ES-I3 (cell line): Measurements from ENCODE around the gene HTR4.
"Not testable (repeated sequence)": the region's sequence is repeated elsewhere in the genome, so short reads cannot be mapped to it uniquely, and the experiment has no call there.

Source experiments
- H3K36me3 ChIP-seq: 2 replicates; pipeline ENCODE4 v1.6.1; 2013; ENCODE audit warnings: mild to moderate bottlenecking, low read length, control low read depth, moderate library complexity; ENCODE audit not compliant: insufficient read depth
- H3K4me1 ChIP-seq: 2 replicates; pipeline ENCODE4 v1.6.1; 2013; ENCODE audit warnings: mild to moderate bottlenecking, control low read depth, low read length; ENCODE audit not compliant: insufficient read depth
- H3K9ac ChIP-seq: 2 replicates; pipeline ENCODE4 v1.6.1; 2013; ENCODE audit warnings: low read depth, mild to moderate bottlenecking, low read length, moderate library complexity
- H3K9me3 ChIP-seq: 2 replicates; pipeline ENCODE4 v1.6.1; 2013; ENCODE audit warnings: mild to moderate bottlenecking, low read length, moderate library complexity; ENCODE audit not compliant: control insufficient read depth, insufficient read depth

The HTR4 gene

GRCh38 chr5:148683651-148684050 is 29.3 kb upstream of the HTR4 start:
- Histone ChIP-seq H3K4me1 (peaks cover 5% of the 10 kb centered on the region; the same call in 1 of the 2 replicates), H3K9me3 (no peaks in the 10 kb centered on the region), H3K36me3 (no peaks in the 10 kb centered on the region), H3K9ac (no peak overlapping the region)

GRCh38 chr5:148682058-148683026 is 28.0 kb upstream of the HTR4 start:
- H3K36me3 ChIP-seq: no peaks in the 10 kb centered on the region
- H3K9ac ChIP-seq: no peak overlapping the region
- H3K4me1 ChIP-seq: peaks cover 5% of the 10 kb centered on the region; the same call in 1 of the 2 replicates
- no peaks in the 10 kb centered on the region for H3K9me3 ChIP-seq

DNA sequence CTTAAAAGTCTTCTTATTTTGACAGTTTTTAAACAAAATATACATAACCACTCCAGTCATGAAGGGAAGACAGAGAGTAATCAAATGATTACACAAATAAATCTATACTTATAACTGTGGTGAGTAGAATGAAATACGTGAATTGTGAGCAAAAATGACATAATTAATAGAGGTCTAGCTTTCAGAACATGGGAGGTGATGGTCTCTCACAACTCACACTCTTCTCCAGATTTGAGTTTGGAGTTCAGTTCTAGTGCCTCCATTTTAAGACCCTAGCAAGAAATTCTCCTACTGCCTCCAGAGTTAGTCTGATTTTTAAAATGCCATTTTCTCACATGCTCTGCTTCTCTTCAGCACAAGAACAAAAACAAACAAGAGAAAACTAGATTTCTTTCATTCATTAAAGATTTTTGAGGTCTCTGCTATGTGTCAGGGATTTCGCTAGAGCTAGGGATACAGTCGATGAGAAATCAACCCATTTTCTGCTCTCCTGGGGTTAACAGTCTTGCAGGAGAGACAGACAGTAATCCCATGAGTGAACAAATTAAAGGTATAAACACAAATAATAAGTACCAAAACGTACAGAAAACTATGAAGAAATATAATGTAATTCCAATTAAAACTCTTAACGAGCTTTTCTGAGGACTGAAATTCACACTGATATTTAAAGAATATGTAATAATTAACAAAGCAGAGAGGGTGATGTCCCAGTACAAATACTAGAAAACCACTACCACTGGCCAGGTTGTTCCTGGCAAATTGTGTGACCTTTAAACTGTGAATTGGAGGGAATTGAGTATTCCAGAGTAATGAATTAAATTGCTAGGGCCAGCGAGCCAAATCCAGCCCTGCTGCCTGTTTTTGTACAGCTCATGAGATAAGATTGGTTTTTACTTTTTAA is 27.1 kb upstream of the HTR4 start:
- no peaks in the 10 kb centered on the region for H3K9me3 ChIP-seq
- no peaks in the 10 kb centered on the region for H3K36me3 ChIP-seq
- H3K4me1 ChIP-seq: peaks cover 5% of the 10 kb centered on the region; the same call in 1 of the 2 replicates
- H3K9ac ChIP-seq: no peak overlapping the region

DNA sequence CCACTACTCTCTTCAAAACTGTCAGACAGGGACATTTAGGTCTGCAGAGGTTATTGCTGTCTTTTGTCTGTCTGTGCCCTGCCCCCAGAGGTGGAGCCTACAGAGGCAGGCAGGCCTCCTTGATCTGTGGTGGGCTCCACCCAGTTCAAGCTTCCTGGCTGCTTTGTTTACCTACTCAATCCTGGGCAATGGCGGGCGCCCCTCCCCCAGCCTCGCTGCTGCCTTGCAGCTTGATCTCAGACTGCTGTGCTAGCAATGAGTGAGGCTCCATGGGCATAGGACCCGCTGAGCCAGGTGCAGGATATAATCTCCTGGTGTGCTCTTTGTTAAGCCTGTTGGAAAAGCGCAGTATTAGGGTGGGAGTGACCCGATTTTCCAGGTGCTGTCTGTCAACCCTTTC is 19.4 kb upstream of the HTR4 start:
- H3K9me3 ChIP-seq, H3K36me3 ChIP-seq, H3K9ac ChIP-seq, H3K4me1 ChIP-seq: not testable (repeated sequence)

DNA sequence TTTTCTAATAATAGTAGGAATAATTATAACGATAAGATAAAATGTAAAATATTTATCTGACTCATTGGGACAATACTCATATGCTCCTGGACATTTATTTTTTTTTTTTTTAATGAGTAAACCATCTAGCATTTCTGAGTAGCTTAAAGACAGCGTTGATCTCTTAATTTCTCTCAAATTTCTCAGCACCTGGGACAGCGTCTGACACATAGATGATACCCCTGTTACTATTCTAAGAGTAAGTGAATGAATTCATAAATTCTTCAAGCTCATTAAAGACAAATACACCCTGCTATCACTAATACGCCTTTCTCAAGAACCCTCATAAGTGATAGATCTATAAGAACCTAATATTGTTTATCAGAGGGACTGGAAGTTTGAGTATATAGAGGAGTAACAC is 12.0 kb upstream of the HTR4 start:
- H3K4me1 ChIP-seq: no peaks in the 10 kb centered on the region
- no peak overlapping the region for H3K9ac ChIP-seq
- no peaks in the 10 kb centered on the region for H3K9me3 ChIP-seq
- no peaks in the 10 kb centered on the region for H3K36me3 ChIP-seq

DNA sequence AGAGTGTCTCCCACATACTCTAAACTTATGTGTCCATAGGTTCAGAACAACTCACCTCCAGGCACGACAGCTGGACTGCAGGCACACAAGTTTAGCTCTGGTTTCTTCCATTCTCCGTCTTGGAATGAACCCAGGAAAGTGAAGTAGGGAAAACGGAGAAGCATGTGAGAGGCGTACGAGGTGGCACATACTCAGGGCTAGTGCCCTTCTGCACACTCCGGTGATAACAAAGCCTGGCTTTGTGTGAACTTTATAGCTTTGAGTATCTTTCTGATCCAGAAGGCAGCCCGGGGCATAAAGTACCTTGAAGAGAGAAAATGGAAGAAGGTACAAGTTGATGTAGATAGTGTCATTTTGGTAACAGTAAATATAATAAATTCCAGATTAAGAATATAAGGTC is 11.1 kb upstream of the HTR4 start:
- Histone ChIP-seq H3K36me3 (no peaks in the 10 kb centered on the region), H3K9ac (no peak overlapping the region), H3K4me1 (no peaks in the 10 kb centered on the region), H3K9me3 (no peaks in the 10 kb centered on the region)

- Histone ChIP-seq H3K9ac (no peak overlapping the region), H3K4me1 (no peaks in the 10 kb centered on the region), H3K9me3 (no peaks in the 10 kb centered on the region), H3K36me3 (no peaks in the 10 kb centered on the region)
Measured at GRCh38 chr5:148663509-148663908, 9.2 kb upstream of the HTR4 start.

- Histone ChIP-seq H3K36me3 (no peaks in the 10 kb centered on the region), H3K9me3 (no peaks in the 10 kb centered on the region), H3K4me1 (no peaks in the 10 kb centered on the region), H3K9ac (no peak overlapping the region)
Measured at GRCh38 chr5:148660346-148660660, 6.0 kb upstream of the HTR4 start.

GRCh38 chr5:148659641-148660345 is 5.5 kb upstream of the HTR4 start:
- Histone ChIP-seq H3K9me3 (no peaks in the 10 kb centered on the region), H3K9ac (no peak overlapping the region), H3K4me1 (no peaks in the 10 kb centered on the region), H3K36me3 (no peaks in the 10 kb centered on the region)

DNA sequence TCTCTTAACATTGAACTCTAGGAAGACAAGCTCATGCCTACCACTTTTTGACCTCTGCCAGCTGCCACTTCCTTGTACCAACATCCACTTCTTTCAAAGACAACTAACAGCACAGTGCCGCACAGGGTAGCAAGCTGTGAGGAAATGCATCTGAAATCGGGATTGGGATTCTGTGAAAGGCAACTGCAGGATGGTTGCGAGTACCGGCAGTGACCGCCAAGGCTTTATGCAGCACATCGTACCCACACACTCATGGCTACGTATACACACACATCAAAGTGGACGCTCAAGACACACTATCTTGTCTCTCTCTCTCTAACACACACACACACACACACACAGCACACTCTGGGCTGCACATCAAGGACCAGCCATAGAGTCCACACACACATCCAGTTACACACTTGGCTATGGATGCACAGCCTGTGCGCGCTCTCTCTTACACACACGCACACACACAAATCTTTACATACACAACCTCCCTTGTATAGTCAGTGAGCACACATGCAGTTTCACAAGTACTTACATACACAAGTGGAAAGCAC is 964 bp downstream of the HTR4 start:
- Histone ChIP-seq H3K4me1 (no peaks in the 10 kb centered on the region), H3K36me3 (no peaks in the 10 kb centered on the region), H3K9ac (peak overlapping the region; percentile 50; the same call in 1 of the 2 replicates), H3K9me3 (no peaks in the 10 kb centered on the region)

GRCh38 chr5:148651528-148651927 is 2.8 kb downstream of the HTR4 start:
- H3K9me3 ChIP-seq: no peaks in the 10 kb centered on the region
- no peak overlapping the region for H3K9ac ChIP-seq
- H3K36me3 ChIP-seq: no peaks in the 10 kb centered on the region
- H3K4me1 ChIP-seq: no peaks in the 10 kb centered on the region

GRCh38 chr5:148645527-148645926 is 8.8 kb downstream of the HTR4 start:
- Histone ChIP-seq H3K9me3 (no peaks in the 10 kb centered on the region), H3K4me1 (no peaks in the 10 kb centered on the region), H3K36me3 (no peaks in the 10 kb centered on the region), H3K9ac (no peak overlapping the region)

GRCh38 chr5:148641735-148642134 is 12.6 kb downstream of the HTR4 start:
- H3K4me1 ChIP-seq: no peaks in the 10 kb centered on the region
- no peaks in the 10 kb centered on the region for H3K9me3 ChIP-seq
- no peak overlapping the region for H3K9ac ChIP-seq
- H3K36me3 ChIP-seq: no peaks in the 10 kb centered on the region

DNA sequence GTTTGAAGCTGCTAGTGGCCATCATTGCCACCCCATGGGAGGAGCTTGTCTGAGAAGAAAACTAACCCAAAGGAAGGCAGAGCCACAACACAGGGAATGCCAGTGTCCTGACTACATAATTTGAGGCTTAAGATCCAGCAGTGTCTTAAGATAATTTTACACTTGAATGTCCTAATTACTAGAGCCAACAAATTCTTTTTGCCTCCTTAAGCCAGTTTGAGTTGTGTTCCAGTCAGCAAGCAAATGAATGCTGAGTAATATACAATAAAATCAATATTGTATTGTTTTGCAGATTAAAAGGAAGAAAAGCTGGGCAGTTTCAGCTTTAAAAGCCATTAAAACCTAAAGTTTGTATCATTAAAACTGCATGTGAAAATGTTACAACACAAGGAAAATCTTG is 13.9 kb downstream of the HTR4 start:
- Histone ChIP-seq H3K9ac (no peak overlapping the region), H3K4me1 (no peaks in the 10 kb centered on the region)

More for the DNA sequence above, 13.9 kb downstream of the HTR4 start:
- Histone ChIP-seq H3K36me3 (no peaks in the 10 kb centered on the region), H3K9me3 (no peaks in the 10 kb centered on the region)
